Ovary (tissue), 3 donors: ENCODE measurements around the gene MBL2.

Experiments
- CTCF ChIP-seq, 3 donors: fragments of 450-650 bp in 2 of 3; fragments of 200-600 bp in 1 of 3; IDR thresholded peaks; one replicate each; pipeline versions ENCODE4 v1.5.1 to v1.8.0; 2016 to 2022; ENCODE audit warnings: antibody characterized with exemption in 3 of 3, mild to moderate bottlenecking in 1 of 3
- EP300 ChIP-seq: sonication (generic); formaldehyde crosslinking; IDR thresholded peaks from one replicate; pipeline ENCODE4 v1.6.1; 2017; ENCODE audit warnings: antibody characterized with exemption
- donor health status: DM: no; HTN: no; CAD: no.

DNA sequence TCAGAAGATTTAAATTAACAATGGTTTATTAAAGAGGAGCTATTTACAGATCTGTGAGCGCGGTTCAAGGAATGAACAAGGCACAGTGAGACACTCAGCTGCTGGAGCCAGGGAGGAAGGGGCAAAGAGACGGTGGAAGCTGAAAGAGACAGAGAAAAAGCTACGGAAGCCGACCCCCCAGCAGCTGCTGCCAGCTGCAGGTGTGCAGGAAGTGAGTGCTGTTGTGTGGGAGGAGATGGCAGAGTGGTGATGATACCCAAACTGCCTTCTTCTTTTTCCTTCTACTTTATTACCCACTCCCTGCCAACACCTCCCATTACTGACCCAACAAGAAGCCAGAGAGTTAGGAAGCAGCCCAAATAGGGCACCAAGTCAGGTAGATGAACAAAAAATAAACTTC, 41.9 kb upstream of the MBL2 start:
- TF ChIP-seq CTCF (IDR thresholded peaks at IDR 0.05) (no peak), EP300 (no peak)
